HG02885 (cell line): ENCODE measurements around the gene TENM4.

Experiments used
- ATAC-seq: cut with Tn5 transposase; IDR thresholded peaks from one replicate; pipeline ENCODE4 v1.9.1; 2021; ENCODE audit warnings: mild to moderate bottlenecking; ENCODE audit not compliant: unreplicated experiment, poor library complexity

TENM4 gene

DNA sequence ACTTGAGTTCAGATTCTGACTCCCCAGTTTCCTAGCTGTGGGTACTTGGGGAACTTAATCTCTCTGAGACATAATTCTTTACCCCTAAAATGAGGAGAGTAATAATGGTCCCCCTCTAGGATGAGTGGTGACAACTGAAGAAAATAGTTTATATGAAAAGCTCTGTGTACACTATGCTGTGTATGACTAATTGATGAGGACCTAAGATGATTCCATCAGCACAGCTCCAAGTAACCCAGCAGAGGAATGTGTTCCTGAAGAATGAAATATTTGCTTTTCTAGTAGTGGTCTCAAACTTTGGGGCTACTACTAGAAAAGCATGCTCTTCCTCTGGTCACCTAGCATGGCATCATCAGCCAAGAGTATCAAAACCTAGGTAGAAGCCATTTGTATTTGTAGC is 648.9 kb downstream of the TENM4 start:
- no peak for ATAC-seq

DNA sequence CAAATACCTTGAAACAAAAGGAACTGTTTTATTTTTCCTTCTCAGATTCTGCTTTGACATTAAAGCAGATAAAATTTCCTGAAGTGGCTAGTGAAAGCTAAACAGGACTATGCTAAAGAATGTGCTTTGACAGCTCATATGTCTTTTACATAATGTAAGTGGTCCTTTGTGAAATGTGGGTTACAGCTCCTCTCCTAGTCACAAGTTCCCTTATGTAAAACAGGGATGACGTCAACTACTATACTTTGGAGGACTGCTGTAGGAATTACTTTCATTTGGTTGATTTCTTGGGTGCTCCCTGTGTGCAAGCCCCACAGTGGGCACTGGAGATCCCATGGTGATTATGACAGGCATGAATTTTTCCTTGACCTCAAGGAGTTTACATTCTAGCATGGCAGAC is 649.6 kb downstream of the TENM4 start:
- ATAC-seq = no peak

DNA sequence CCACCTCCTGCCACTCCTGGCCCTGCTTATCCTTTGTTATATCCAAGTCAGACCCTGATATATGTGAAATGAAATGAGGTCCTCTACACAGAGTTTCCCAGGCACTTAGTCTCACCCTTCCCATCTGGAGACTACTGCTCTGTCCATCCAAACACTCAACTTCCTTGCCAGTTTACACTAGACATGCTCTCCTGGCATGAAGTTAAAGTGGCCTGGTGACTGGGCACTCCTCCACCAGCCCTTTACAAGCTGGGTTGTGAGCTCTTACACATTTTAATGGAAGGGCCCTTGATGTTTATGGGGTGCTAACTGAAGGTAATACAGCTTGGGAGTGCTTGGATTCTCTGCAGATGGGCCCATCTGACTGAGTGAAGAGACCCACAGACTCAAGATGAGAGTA is 650.0 kb downstream of the TENM4 start:
- no peak for ATAC-seq

DNA sequence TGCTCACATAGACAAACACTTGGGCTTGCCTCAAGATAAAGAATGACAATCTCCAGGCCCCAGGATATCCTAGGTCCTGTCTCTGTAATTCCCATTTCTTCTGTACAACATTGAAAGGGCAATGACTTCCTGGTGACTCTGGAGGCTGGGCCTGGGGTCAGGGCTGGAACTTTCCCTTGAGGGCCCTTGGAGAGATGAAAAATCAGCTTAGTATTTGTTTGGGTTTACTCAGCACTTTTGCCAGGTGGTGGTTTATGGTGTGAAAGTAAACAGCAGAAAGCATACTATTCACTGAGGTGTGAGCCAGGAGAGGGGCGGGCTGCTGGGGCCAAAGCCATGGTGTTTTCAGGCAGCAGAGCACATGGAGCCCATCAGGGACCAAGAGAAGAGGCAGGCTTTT is 651.5 kb downstream of the TENM4 start:
- ATAC-seq = no peak

DNA sequence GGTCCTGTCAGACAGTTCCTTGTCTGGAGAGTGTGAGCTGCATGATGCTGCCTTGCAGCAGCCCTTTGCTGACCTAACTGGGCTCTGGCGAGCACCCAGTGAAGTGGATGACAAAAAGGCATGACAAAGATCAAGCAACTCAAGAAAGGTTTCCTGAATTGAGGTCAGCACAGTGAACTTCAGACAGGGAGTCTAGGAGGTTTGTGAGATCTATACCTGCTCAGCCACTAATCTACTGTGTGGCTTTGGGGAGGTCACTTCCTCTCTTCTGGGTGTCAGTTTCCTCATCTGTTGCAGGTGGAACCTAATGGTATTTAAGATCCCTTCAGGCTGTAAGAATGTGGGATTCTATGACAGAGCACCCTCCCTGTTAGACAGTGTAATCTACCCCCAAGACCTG is 652.3 kb downstream of the TENM4 start:
- no peak for ATAC-seq

DNA sequence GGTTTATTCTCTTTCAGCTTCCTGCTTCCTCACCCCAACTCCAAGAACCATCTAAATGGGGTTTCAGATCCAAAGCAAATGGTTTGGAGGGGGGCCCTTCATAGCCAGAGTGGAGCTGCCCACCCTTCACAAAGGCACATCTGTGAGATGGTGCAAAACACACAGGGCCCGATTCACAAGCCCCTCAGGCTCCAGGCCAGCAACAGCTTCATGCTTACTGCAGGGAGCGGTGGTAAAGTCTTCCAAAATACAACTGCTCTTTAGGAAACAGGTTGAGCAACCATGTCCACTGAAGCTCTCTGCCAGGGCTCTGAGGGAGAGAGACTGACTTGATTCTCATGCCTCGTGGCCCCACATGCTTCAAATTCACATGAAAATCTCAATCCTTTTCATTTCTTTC is 653.1 kb downstream of the TENM4 start:
- ATAC-seq = no peak

DNA sequence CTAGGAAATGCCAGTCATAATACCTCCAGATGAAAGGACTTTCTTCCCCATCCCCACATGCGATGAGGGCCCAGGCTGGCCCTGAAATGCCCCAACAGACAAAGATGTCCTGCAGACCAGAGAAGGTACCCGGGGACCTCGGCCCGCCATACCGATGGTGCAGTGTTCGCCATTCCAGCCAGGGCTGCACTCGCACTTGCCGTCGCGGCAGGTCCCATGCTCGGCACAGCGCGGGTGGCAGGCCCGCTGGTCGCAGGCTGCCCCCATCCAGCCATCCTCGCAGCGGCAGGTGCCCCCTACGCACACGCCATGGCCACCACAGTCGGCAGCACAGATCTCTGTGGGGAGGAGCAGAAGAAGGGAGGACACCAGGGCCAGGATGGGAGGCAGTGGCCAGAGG is 654.1 kb downstream of the TENM4 start:
- no peak for ATAC-seq

DNA sequence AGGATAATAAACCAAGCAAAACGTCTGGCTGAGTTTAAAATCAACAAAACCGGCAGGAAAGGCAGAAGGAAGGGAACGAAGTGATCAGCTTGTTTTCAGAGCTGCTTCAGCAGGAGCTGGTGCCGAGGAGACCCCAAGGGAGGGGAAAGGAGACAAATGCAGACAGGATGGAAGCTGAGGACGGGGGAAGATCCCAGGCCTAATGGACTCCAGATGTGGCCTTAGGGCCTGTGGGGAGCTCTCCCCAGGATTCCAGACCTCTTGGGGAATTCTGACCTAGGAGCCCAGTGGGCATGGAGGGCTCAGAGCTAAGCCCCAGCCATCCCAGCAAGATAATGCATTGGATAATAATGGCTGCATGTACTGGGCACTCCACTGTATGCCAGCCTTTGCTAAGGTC is 654.7 kb downstream of the TENM4 start:
- ATAC-seq = no peak

DNA sequence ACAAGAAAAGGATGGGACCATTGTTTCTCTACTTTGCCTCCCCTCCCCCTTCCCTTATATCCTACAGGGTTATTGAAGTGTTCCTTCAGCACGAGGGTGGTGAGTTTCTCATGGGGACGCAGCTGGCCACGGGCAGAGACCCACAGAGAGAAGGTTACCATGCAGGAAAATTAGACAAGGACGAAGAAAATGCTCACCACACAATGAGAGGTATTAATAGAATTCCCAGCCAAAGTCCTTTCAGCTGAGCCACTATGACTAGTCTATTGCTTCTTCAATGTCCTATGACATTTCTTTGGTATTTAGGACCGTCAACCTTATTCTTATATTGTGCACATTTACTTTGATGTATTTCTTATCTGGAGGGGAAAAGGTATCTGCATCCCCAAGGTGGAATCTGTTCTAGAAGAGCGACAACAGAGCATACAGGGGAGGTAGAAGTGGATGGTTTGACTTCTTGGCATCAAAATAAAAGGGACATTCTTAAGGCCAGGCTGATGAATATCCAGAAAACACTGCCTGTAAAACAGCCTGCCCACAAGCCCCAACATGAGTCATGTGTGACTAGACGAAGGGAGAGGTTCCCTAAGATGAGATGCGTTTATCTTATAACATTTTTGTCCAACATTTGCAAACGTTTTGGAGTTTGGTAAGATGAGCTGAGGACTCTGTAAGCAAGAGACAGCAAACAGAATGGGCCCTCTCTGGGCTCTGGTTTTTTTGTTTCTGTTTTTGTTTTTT is 656.3 kb downstream of the TENM4 start:
- ATAC-seq = no peak

DNA sequence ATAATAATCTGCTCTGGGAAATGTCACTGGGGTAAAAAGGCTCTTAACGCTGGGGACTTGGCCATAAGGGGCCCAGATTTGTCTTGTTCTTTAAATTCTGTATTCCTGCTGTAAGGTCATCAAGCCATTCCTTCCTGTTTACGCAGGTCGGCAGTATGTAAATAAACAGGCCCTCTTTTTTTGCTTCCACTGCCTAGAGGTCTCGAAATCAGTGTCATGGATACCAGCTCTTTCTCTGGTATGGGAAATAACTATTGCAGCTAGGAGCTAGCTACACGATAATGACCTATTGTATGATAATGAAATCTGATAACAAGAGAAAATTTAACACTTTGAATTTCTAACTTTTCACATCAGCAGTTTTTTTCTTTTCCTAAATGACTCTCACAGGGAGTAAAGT is 657.0 kb downstream of the TENM4 start:
- ATAC-seq = no peak

DNA sequence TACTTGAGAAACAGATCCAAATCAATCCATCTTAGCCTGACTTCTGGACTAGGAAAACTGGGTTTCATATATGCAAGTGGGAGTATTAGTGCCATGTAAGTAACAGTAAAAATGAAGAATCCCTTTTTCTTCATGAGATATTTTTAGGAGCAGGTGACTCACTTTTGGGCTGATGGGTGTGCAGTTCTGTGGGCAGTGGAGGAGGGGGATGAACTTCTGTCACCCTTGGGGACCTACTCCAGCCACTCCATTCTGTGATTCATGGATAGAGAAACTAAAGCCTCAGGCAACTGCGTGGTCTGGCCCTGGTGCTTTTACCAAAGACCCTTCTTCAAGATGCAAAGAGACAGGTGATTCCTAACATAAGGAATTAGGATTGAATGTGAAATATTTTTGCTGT is 657.5 kb downstream of the TENM4 start:
- ATAC-seq = no peak

DNA sequence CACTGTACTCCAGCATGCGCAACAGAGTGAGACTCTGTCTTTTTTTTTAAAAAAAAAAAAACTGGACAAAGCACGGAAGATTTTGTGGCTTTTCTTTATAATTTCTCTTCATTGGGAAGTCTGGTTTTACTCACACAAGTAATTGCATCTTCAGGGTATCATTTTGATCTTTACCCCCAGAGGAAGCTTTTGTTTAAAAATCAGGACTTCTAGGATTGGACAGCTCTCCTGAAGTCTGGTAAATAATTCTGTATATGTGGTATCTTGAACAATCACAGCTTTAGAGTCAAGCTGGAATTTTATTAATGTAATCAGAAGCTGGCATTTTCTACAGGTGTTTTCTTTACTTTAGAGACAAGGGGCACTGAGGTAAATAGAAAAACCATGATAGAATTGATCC is 658.1 kb downstream of the TENM4 start:
- no peak for ATAC-seq

DNA sequence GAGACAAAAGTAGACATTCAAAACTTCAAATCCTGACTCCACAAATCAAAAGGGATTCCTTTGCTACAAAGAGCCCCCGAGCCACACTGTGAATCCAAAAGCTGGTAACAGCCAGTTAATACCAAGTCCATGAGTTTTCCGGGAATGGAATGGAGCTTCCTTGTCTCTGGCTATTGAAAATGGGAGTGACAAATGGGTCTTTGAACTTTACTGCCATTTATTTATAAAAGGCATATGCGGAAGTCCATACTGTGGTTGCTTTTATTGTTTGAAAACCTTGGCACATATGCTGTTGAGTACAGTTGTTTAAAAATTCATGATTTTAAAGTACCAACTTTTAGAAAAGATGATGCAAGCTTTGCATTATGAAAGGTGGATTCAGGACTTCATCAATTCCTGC is 659.9 kb downstream of the TENM4 start:
- no peak for ATAC-seq

DNA sequence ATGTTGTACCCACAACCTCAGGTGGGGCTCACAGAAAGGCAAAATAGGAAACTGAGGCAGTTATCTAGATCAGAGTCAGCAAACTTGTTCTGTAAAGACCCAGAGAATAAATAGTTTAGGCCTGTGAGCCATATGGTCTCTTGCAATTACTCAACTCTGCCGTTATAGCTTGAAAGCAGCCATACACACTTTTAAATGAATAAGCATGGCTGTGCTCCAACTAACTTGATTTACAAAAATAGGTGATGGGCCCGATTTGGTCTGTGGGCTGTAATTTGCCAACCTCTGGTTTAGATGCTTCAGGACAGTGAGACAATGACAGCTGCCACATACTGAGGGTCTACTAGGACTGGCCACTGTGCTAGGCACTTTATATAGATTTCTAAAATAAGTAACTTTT is 667.3 kb downstream of the TENM4 start:
- no peak for ATAC-seq

DNA sequence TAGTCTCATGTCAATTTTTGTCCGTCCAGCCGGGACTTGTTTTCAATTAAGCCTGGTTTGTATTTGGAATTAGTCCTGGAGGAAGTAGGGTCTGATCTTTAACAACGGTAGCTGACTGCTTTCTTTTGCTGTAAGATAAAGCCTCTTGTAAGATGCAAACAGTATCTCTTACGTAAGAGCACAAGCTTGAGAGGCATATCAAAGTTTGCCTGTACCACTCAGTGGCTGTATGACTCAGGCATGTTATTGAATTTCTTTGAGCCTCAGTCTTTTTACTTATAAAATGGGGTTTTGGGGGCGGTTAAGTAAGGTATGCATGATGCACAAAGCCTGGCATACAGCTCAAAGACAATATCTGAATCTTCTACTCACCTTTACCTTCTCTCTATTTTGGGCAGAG is 667.8 kb downstream of the TENM4 start:
- no peak for ATAC-seq

DNA sequence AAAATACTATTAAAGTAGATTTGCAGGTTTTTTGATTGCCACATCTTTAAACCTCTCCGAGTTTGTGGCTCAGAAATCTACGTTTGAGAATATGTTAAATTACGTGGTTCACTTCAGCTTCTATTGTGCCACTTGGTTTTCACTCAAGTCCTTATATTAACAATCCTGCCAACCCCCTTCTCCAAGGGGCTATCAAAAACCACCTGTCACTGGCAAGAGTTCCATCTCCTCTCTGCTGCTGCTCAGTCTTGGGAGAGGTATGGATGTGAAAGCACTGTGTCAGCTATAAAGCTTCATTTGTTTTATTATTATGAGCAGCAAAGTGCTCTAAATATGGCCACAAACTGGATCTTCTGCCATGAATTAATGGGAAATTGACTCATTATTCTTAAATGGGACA is 668.6 kb downstream of the TENM4 start:
- no peak for ATAC-seq

DNA sequence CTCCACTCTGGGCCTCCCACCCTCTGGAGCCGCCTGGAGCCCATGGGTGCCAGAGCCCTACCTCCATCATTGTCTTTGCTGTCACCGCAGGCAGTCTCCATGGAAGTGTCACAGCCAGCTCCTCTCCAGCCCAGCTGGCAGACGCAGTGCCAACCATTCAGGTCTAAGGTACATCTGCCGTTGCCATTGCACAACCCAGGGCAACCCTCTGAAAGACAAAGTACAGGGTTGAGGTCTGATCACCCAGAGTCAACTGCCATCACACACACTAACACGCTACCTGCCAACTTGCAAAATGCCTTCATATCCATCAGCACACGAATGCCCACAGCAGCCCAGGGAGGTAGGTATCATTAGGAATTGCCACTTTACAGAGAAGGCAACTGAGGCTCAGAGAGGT is 669.9 kb downstream of the TENM4 start:
- no peak for ATAC-seq

DNA sequence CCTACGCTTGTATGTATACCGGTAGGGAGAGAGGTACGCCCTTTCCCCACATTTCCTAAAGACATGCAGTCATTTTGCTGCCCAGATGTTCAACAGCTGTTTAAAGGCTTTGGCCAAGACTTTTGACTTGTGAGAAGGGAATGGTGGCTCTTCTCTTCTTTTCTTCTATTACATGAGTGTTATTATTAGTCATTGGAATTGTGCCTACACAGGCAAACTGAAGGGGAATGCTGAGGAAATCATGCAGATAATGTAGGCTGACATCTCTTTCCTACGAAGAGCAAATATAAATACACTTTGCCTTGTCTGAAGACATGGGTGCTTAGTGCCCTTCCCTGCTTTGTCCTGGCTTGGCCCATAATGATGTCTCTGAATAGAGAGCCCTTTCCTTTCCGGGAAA is 671.9 kb downstream of the TENM4 start:
- no peak for ATAC-seq

DNA sequence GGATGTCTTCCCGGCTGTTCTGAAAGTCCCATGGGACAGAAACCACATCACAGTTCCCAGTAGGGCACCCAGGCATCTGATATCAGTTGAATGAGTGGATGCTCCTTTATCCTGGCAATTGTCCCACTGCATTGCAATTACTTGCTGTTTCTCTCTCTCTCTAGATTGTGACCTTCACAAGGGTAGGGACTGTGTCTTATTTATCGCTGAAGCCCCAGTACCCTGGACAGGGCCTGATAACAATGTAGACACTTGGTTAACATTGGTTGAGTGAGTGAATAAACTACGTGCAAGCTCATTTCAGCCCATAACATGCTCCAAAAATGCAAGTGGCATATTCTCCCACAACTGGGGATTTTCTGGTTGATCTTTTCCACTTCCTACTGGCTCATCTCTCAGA is 672.5 kb downstream of the TENM4 start:
- no peak for ATAC-seq

DNA sequence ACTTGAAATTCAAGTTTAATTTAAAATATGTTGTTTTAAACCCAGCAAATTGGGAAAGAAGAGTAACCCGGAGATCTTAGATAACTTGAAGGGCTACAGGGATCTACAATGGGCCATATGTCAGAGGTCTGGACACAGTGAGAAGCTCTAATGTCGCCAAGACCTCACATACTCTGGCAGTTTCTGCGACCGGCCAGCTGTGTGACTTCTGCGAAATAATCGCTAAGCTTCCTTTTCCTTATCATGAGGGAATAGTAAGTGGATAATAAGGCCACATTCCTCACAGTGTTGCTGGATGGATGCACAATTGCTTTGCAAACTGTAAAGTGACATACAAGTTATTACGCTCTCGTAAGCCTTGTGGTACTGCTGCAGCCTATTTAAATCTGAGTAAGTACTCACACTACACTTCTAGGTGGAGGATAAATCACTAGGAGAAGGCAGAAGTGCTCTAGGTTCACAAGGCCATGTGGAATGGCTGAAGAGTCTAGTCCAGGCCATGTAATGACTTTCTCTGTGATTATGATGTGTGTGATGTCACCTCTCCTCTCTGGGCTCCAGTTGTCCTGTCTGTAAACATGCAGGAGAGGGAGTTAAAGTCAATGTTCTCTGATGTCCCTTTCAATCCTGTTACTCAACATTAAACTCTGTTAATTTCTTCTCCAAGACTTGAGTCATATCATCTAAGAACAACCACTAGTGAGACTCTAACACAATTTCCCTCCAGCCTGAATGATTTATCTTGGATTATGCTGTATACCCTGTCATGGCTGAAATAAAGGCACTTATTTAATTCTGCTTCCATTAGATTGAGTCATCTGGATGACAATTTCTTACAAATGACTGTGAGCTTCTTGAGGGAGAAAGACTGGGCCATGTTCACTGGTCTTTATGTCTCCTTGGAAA is 673.5 kb downstream of the TENM4 start:
- ATAC-seq = no peak

DNA sequence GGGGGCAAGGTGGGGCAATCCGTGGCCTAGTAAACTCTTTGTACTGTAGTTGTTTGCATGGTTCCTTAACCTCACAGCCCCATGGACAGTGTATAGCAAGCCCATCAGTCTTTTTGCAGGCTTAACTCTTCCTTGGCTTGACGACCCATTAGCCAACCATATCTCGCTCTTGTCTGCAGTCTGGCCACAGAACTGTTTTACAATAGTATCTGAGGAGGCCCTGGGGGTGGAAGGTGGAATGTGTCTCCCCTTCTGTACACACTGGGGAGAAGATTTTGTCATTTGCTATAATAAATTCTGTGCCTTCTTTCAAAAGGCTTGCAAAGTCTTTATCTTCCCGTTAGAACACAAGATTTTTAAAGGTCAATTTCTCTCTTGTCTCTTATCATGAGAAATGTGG is 675.9 kb downstream of the TENM4 start:
- ATAC-seq = no peak

DNA sequence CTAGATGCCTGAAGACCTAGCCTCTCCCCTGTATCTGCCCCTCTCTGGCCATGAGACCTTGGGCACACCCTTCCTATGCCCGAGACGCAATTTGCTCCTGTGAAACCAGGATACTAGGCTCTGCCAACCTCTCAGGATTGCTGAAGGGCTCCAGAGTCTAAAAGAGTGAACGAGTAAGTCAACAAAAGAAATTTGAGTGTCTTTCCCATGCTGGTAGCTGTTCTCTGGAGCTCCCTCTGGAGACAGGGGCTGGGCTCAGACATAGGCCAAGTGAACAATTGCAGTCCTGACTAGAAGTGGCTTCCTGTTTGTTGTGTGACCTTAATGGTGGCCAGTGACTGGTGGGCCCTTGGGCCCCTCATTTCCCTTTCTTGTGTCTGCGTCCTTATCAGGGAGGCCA is 677.2 kb downstream of the TENM4 start:
- no peak for ATAC-seq
